Adrenal gland (tissue), 5 donors: ENCODE measurements around the gene NAP1L4.

Experiments
- POLR2A ChIP-seq, 2 donors: fragments of 450-650 bp; IDR thresholded peaks; one replicate each; pipeline ENCODE4 v1.6.1; 2017; ENCODE audit warnings: antibody characterized with exemption in 2 of 2, mild to moderate bottlenecking in 2 of 2, moderate library complexity in 1 of 2
- TF ChIP-seq, protein P1 (sequence below), 6 experiments: fragments of 450-650 bp in 4 of 6; fragments of 200-600 bp in 2 of 6; sonication (generic) in 1 of 6; IDR thresholded peaks; 1 replicate in 5 of 6; 2 replicates in 1 of 6; pipeline versions ENCODE4 v1.5.1 to v1.8.0; 2016 to 2021; ENCODE audit warnings: antibody characterized with exemption in 6 of 6, mild to moderate bottlenecking in 2 of 6, moderate library complexity in 1 of 6
- donor health status: DM: no; HTN: no; CAD: no.

DNA sequence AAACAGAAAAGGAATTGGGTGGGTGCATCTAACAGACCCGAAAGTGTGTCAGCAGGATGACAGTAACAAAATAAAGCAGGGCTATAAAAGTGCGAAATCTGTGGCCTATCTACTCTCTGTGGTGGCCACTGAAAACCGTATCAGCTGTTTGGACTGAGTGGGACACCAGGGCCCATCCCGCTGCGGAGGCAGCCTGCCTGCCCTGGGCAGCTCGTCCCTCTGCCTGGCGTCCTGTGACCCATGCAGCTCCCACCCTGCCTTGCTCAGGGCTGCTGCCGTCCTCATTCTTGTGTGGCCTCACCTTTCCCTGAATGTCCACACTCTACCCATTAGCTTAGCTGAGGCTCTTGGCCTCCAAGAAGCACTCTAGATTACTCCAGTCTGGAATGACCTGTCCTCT is 34.7 kb upstream of the NAP1L4 start:
- TF ChIP-seq, protein P1, sequence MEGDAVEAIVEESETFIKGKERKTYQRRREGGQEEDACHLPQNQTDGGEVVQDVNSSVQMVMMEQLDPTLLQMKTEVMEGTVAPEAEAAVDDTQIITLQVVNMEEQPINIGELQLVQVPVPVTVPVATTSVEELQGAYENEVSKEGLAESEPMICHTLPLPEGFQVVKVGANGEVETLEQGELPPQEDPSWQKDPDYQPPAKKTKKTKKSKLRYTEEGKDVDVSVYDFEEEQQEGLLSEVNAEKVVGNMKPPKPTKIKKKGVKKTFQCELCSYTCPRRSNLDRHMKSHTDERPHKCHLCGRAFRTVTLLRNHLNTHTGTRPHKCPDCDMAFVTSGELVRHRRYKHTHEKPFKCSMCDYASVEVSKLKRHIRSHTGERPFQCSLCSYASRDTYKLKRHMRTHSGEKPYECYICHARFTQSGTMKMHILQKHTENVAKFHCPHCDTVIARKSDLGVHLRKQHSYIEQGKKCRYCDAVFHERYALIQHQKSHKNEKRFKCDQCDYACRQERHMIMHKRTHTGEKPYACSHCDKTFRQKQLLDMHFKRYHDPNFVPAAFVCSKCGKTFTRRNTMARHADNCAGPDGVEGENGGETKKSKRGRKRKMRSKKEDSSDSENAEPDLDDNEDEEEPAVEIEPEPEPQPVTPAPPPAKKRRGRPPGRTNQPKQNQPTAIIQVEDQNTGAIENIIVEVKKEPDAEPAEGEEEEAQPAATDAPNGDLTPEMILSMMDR (IDR thresholded peaks at IDR 0.05) = no peak
- TF ChIP-seq POLR2A (IDR thresholded peaks at IDR 0.05) = no peak
